ENCODE measurements around the gene RNASE13. TPM values are rescaled to one million over a fixed set of nuclear protein-coding genes. Genes with fewer than 3 reads are reported as not detected.

RNASE13 gene
- total RNA-seq, 1 experiment from 2014 or later: 0.15 TPM

GRCh38 chr14:21083565-21084325, 49.1 kb upstream of the RNASE13 start:
- CTCF ChIA-PET: interaction anchor here (1.4 kb wide), 2 partner anchors 15 to 70 kb away, joined by 4 to 5 read pairs; no protein-coding TSS in a partner anchor

More at GRCh38 chr14:21083565-21084325, 49.1 kb upstream of the RNASE13 start:
- Histone ChIP-seq H3K27ac (ENCODE audit: low read depth, low read length) (no peak overlapping the region), H3K9me3 (ENCODE audit: control insufficient read depth in 1 of 2, insufficient read depth in 1 of 2, low read depth in 1 of 2, low read length in 2 of 2) (no peaks in the 10 kb centered on the region), H3K79me2 (ENCODE audit: insufficient read depth, low read length) (no peaks in the 10 kb centered on the region), H3K4me1 (ENCODE audit: control insufficient read depth in 1 of 2, insufficient read depth in 2 of 2, low read length in 2 of 2) (peaks cover 3 to 24% of the 10 kb centered on the region in 2 experiments), H3K4me3 (replicated peaks in 1 of 2; ENCODE audit: low read depth in 1 of 2, low read length in 2 of 2) (no peak overlapping the region), H3K9ac (ENCODE audit: low read length) (no peak overlapping the region), H3K9me2 (ENCODE audit: insufficient read depth) (no peaks in the 10 kb centered on the region), H2AFZ (ENCODE audit: low read depth, low read length, poor library complexity, severe bottlenecking) (no peak overlapping the region), H3K4me2 (ENCODE audit: low read length) (no peak overlapping the region), H3K36me3 (ENCODE audit: control insufficient read depth in 1 of 2, insufficient read depth in 2 of 2, low read length in 2 of 2) (no peaks in the 10 kb centered on the region; a peak in 1 of 4 replicates), H4K20me1 (ENCODE audit: insufficient read depth) (no peaks in the 10 kb centered on the region), H3K27me3 (ENCODE audit: insufficient read depth, low read length) (no peaks in the 10 kb centered on the region)
- ATAC-seq (no peak), DNase-seq (ENCODE audit: low read depth, low spot score) (no peak)
- intact Hi-C loops (cut with micrococcal nuclease): no loop called here
- TF ChIP-seq CTCF (IDR thresholded peaks at IDR 0.05 in 2 of 3, conservative IDR thresholded peaks at IDR 0.05 in 1 of 3; ENCODE audit: borderline replicate concordance in 1 of 3, insufficient read depth in 1 of 3, low read depth in 2 of 3, low read length in 2 of 3): no peak
- TF ChIP-seq ELF1 (IDR thresholded peaks at IDR 0.05; ENCODE audit: borderline replicate concordance, low read depth): no peak
- no peak for TF ChIP-seq CEBPB (IDR thresholded peaks at IDR 0.05; ENCODE audit: low read depth)
- TF ChIP-seq ZFX (IDR thresholded peaks at IDR 0.05): no peak
- no peak for TF ChIP-seq POLR2A (IDR thresholded peaks at IDR 0.05; ENCODE audit: borderline replicate concordance, extremely low read depth, insufficient read depth, insufficient read length)
- TF ChIP-seq SP1 (IDR thresholded peaks at IDR 0.05; ENCODE audit: low read depth): no peak
- TF ChIP-seq MAX (IDR thresholded peaks at IDR 0.05): no peak
- no peak for TF ChIP-seq TCF7L2 (IDR thresholded peaks at IDR 0.05; ENCODE audit: borderline replicate concordance, extremely low read depth, insufficient read depth, insufficient read length)
- no peak for TF ChIP-seq YY1 (IDR thresholded peaks at IDR 0.05; ENCODE audit: extremely low read depth, insufficient replicate concordance, low read depth, low read length)
- no peak for TF ChIP-seq CBX3 (IDR thresholded peaks at IDR 0.05; ENCODE audit: low read depth)
- TF ChIP-seq POLR2AphosphoS5 (IDR thresholded peaks at IDR 0.05; ENCODE audit: low read depth, low read length): no peak
- no peak for TF ChIP-seq EZH2 (IDR thresholded peaks at IDR 0.05)
- TF ChIP-seq EZH2phosphoT487 (IDR thresholded peaks at IDR 0.05; ENCODE audit: borderline replicate concordance): no peak
- POLR2A ChIA-PET: no interaction called here
- RAD21 ChIA-PET (ENCODE audit: low non-redundant PET in 1 of 2, low total read pairs in 2 of 2, uncharacterized antibody in 2 of 2, unreplicated experiment in 2 of 2): no interaction called here
- BruUV-seq (replicated peaks): no TSS peak
